Measurements from ENCODE around the gene FBXO17.

- TF ChIP-seq POLR2A (IDR thresholded peaks at IDR 0.05; ENCODE audit: low read length) (no peak), GATA1 (IDR thresholded peaks at IDR 0.05; ENCODE audit: low read depth, low read length) (no peak)
These were observed 70.7 kb downstream of the FBXO17 start for GRCh38 chr19:38904581-38905539.

Measured in erythroblast (primary cell).